Endothelial cell of umbilical vein (primary cell): ENCODE measurements around the gene SORCS3. TPM values are rescaled to one million over a fixed set of nuclear protein-coding genes. Genes with fewer than 3 reads are reported as not detected.

Experiments used
- BruUV-seq: library from RNA; stranded (reverse); fragments of 400-500 nt; replicated peaks from 2 replicates; lab custom pipeline; 2021; lab: Mats Ljungman, UMichigan
- CTCF ChIA-PET: fragments of 300-600, 350-600 bp; sonication (Branson Sonifier 250); formaldehyde crosslinking; loops from one replicate; lab custom pipeline; 2021; ENCODE audit warnings: antibody characterized with exemption, inconsistent platforms; lab: Charles Lee
- POLR2A ChIA-PET: fragments of 300-600, 350-600 bp; sonication (Branson Sonifier 250); formaldehyde crosslinking; loops from one replicate; lab custom pipeline; 2021; ENCODE audit warnings: antibody characterized with exemption, inconsistent platforms; lab: Charles Lee
- DNase-seq: peaks from one replicate; pipeline ENCODE4 v3.0.0-alpha.2; 2011; ENCODE audit warnings: low read depth, low spot score
- FAIRE-seq: peaks from 2 replicates; lab custom pipeline; 2011; peaks lifted over from hg19 to GRCh38; lab: Jason Lieb, UNC
- H2AFZ ChIP-seq: 2 replicates; pipeline ENCODE4 v1.6.0; 2012; ENCODE audit warnings: low read depth, low read length, control low read depth, inconsistent platforms
- H3K27ac ChIP-seq: 2 replicates; pipeline ENCODE4 v1.5.1; 2011; ENCODE audit warnings: low read depth, mild to moderate bottlenecking, control low read depth, low read length, moderate library complexity; ENCODE audit not compliant: insufficient read depth
- H3K27me3 ChIP-seq, 2 experiments: 2 replicates each; pipeline versions ENCODE4 v1.6.0 to v1.6.1; 2011; ENCODE audit warnings: low read length in 2 of 2, mixed read lengths in 1 of 2; ENCODE audit not compliant: control insufficient read depth in 2 of 2, insufficient read depth in 2 of 2
- H3K36me3 ChIP-seq, 2 experiments: 2 replicates in 1 of 2; 3 replicates in 1 of 2; pipeline ENCODE4 v1.5.1; 2011; ENCODE audit warnings: low read length in 2 of 2, mild to moderate bottlenecking in 1 of 2, moderate library complexity in 1 of 2; ENCODE audit not compliant: control insufficient read depth in 2 of 2, insufficient read depth in 2 of 2; ENCODE audit errors: extremely low read depth in 1 of 2
- H3K4me1 ChIP-seq: 3 replicates; pipeline ENCODE4 v1.5.1; 2011; ENCODE audit warnings: mild to moderate bottlenecking, low read length; ENCODE audit not compliant: control insufficient read depth, insufficient read depth; ENCODE audit errors: extremely low read depth
- H3K4me2 ChIP-seq: 2 replicates; pipeline ENCODE4 v1.6.1; 2011; ENCODE audit warnings: low read length, control low read depth, mixed read lengths; ENCODE audit not compliant: insufficient read depth
- H3K4me3 ChIP-seq, 3 experiments: fragments of 200-600 bp in 1 of 3; sonication (generic), shearing (Covaris generic) in 1 of 3; replicated peaks in 1 of 3; 2 replicates each; pipeline ENCODE4 v1.5.1; 2011 to 2016; ENCODE audit warnings: control low read depth in 3 of 3, low read length in 3 of 3, mild to moderate bottlenecking in 2 of 3, inconsistent platforms in 1 of 3, low read depth in 1 of 3, moderate library complexity in 1 of 3; ENCODE audit not compliant: insufficient read depth in 1 of 3
- H3K79me2 ChIP-seq: 2 replicates; pipeline ENCODE4 v1.6.0; 2012; ENCODE audit warnings: low read length, inconsistent platforms; ENCODE audit not compliant: control insufficient read depth, insufficient read depth
- H3K9ac ChIP-seq: replicated peaks from 2 replicates; pipeline ENCODE3; 2011; ENCODE audit warnings: low read length, control low read depth; ENCODE audit not compliant: insufficient read depth; ENCODE audit errors: extremely low read depth
- H3K9me1 ChIP-seq: replicated peaks from 3 replicates; pipeline ENCODE4 v1.6.0; 2011; ENCODE audit warnings: mild to moderate bottlenecking, low read length; ENCODE audit not compliant: control insufficient read depth, insufficient read depth; ENCODE audit errors: extremely low read depth
- H3K9me3 ChIP-seq: replicated peaks from 2 replicates; pipeline ENCODE4 v1.5.1; 2012; ENCODE audit warnings: low read length, inconsistent platforms; ENCODE audit not compliant: control insufficient read depth, insufficient read depth
- H4K20me1 ChIP-seq: replicated peaks from 2 replicates; pipeline ENCODE3; 2011; ENCODE audit warnings: mild to moderate bottlenecking, low read length; ENCODE audit not compliant: control insufficient read depth, insufficient read depth; ENCODE audit errors: extremely low read depth
- EZH2 ChIP-seq: IDR thresholded peaks from 2 replicates; pipeline ENCODE4 v1.6.1; 2012; ENCODE audit warnings: borderline replicate concordance, low read depth, mild to moderate bottlenecking, moderate library complexity, low read length, inconsistent platforms; ENCODE audit not compliant: severe bottlenecking
- FOS ChIP-seq: IDR thresholded peaks from 2 replicates; pipeline ENCODE4 v1.6.1; 2011; ENCODE audit warnings: mild to moderate bottlenecking, low read length, moderate library complexity, borderline replicate concordance; ENCODE audit not compliant: insufficient read depth
- GATA2 ChIP-seq: IDR thresholded peaks from 2 replicates; pipeline ENCODE4 v1.7.0; 2011; ENCODE audit warnings: low read depth, mild to moderate bottlenecking, moderate library complexity, mixed read lengths, low read length; ENCODE audit not compliant: insufficient read length, insufficient read depth
- JUN ChIP-seq: IDR thresholded peaks from 2 replicates; pipeline ENCODE4 v1.6.1; 2011; ENCODE audit warnings: borderline replicate concordance, low read depth; ENCODE audit not compliant: insufficient read length, insufficient read depth
- MYC ChIP-seq: IDR thresholded peaks from one replicate; pipeline ENCODE4 v1.6.1; 2011; ENCODE audit warnings: mild to moderate bottlenecking, low read depth, low read length
- POLR2A ChIP-seq: IDR thresholded peaks from 2 replicates; pipeline ENCODE4 v1.6.1; 2012; ENCODE audit warnings: low read depth, mild to moderate bottlenecking, control low read depth, low read length
- POLR2AphosphoS5 ChIP-seq: IDR thresholded peaks from 2 replicates; pipeline ENCODE4 v1.6.1; 2012; ENCODE audit warnings: low read depth, mild to moderate bottlenecking, control low read depth, low read length, moderate library complexity; ENCODE audit not compliant: insufficient read depth
- dilution Hi-C: fragments of 300-500 bp; cut with MboI; formaldehyde crosslinking; loops from one replicate; pipeline ENCODE4 v1.15.0; 2019; ENCODE audit warnings: low sequenced_read_pairs; ENCODE audit not compliant: extremely low pct_ligation_motif_present
- intact Hi-C: fragments of 100-400 bp; cut with micrococcal nuclease; formaldehyde crosslinking; loops from one replicate; pipeline ENCODE4 v1.10.0; 2022
- polyA plus RNA-seq, 4 experiments: library from polyadenylated mRNA; depleted of rRNA in 3 of 4; stranded (reverse) in 3 of 4; unstranded in 1 of 4; fragments of >200 nt; gene quantifications; 2 replicates each; pipeline versions ENCODE4 v1.2.1 to v1.2.3, GENCODE V29; 2011 to 2012; ENCODE audit warnings: missing spikeins in 1 of 4
- total RNA-seq: library from RNA; stranded (reverse); gene quantifications from 2 replicates; pipeline ENCODE4 v1.2.3, GENCODE V29; 2021
- TF ChIP-seq, protein P1 (sequence below), 2 donors: IDR thresholded peaks; 1 replicate in 1 of 2; 2 replicates in 1 of 2; pipeline ENCODE4 v1.5.1; 2011; ENCODE audit warnings: low read length in 2 of 2, mild to moderate bottlenecking in 2 of 2, moderate library complexity in 2 of 2, control low read depth in 1 of 2, inconsistent platforms in 1 of 2, low read depth in 1 of 2; ENCODE audit not compliant: insufficient read depth in 1 of 2; ENCODE audit errors: extremely low read depth in 1 of 2
- TF ChIP-seq, protein P2 (sequence below): IDR thresholded peaks from 2 replicates; pipeline ENCODE4 v1.6.1; 2011; ENCODE audit not compliant: insufficient read depth, insufficient read length

Gene SORCS3
- total and polyA plus RNA-seq, 2 donors (not counting 3 experiments of a cell fraction or from before 2014, with no cell fraction given): not detected

- no TSS peak for BruUV-seq
- FAIRE-seq (no peak), DNase-seq (no peak)
- H3K9me1 ChIP-seq: no peaks in the 10 kb centered on the region
- ChIA-PET POLR2A (no interaction called here), CTCF (no interaction called here)
- no peak overlapping the region for H3K27ac ChIP-seq
- no peaks in the 10 kb centered on the region for H3K36me3 ChIP-seq
- TF ChIP-seq POLR2AphosphoS5: no peak
- TF ChIP-seq EZH2: no peak
- no peak for TF ChIP-seq JUN
- no peak for TF ChIP-seq GATA2
- TF ChIP-seq FOS: no peak
- no peak for TF ChIP-seq POLR2A
- TF ChIP-seq, protein P1, sequence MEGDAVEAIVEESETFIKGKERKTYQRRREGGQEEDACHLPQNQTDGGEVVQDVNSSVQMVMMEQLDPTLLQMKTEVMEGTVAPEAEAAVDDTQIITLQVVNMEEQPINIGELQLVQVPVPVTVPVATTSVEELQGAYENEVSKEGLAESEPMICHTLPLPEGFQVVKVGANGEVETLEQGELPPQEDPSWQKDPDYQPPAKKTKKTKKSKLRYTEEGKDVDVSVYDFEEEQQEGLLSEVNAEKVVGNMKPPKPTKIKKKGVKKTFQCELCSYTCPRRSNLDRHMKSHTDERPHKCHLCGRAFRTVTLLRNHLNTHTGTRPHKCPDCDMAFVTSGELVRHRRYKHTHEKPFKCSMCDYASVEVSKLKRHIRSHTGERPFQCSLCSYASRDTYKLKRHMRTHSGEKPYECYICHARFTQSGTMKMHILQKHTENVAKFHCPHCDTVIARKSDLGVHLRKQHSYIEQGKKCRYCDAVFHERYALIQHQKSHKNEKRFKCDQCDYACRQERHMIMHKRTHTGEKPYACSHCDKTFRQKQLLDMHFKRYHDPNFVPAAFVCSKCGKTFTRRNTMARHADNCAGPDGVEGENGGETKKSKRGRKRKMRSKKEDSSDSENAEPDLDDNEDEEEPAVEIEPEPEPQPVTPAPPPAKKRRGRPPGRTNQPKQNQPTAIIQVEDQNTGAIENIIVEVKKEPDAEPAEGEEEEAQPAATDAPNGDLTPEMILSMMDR (IDR thresholded peaks at IDR 0.05; ENCODE audit: extremely low read depth in 1 of 2, insufficient read depth in 1 of 2, low read depth in 1 of 2, low read length in 2 of 2): no peak
- TF ChIP-seq, protein P2, sequence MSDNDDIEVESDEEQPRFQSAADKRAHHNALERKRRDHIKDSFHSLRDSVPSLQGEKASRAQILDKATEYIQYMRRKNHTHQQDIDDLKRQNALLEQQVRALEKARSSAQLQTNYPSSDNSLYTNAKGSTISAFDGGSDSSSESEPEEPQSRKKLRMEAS: no peak
- no peak for TF ChIP-seq MYC
- H3K79me2 ChIP-seq: no peaks in the 10 kb centered on the region
- no peak overlapping the region for H3K4me2 ChIP-seq
- H2AFZ ChIP-seq: no peak overlapping the region
- H3K9me3 ChIP-seq: no peaks in the 10 kb centered on the region
- H3K27me3 ChIP-seq: no peaks in the 10 kb centered on the region
- dilution Hi-C loops: no loop called here
- no peaks in the 10 kb centered on the region for H3K4me1 ChIP-seq
- intact Hi-C loops: no loop called here
- no peak overlapping the region for H3K9ac ChIP-seq
- no peaks in the 10 kb centered on the region for H4K20me1 ChIP-seq
- H3K4me3 ChIP-seq: no peak overlapping the region
Measured at GRCh38 chr10:105017116-105017515, 376.0 kb downstream of the SORCS3 start.
